H1 (cell line): ENCODE data around the gene SOS1. TPM values are rescaled to one million over a fixed set of nuclear protein-coding genes. Genes with fewer than 3 reads are reported as not detected.

Experiments
- CTCF ChIA-PET: fragments of 300-600 bp; sonication (Branson Sonifier 250); formaldehyde crosslinking; loops from one replicate; lab custom pipeline; 2021; ENCODE audit not compliant: partially characterized antibody; lab: Charles Lee
- POLR2A ChIA-PET: fragments of 300-600 bp; sonication (Branson Sonifier 250); formaldehyde crosslinking; loops from one replicate; lab custom pipeline; 2021; ENCODE audit warnings: inconsistent platforms; ENCODE audit not compliant: partially characterized antibody; lab: Charles Lee
- DNase-seq, 2 experiments: peaks; one replicate each; pipeline versions ENCODE4 v3.0.0 to v3.0.0-alpha.2; 2010 to 2022; ENCODE audit warnings: low spot score in 2 of 2, low read depth in 1 of 2, mixed read lengths in 1 of 2
- FAIRE-seq: peaks from 2 replicates; lab custom pipeline; 2011; peaks lifted over from hg19 to GRCh38; lab: Jason Lieb, UNC
- H2AFZ ChIP-seq: 2 replicates; pipeline ENCODE4 v1.8.1; 2012; ENCODE audit warnings: low read length, inconsistent platforms
- H2AK5ac ChIP-seq: 2 replicates; pipeline ENCODE4 v1.6.1; 2013; ENCODE audit warnings: low read depth, low read length
- H2BK120ac ChIP-seq: replicated peaks from 2 replicates; pipeline ENCODE3; 2013; ENCODE audit warnings: low read depth, low read length, inconsistent platforms
- H2BK12ac ChIP-seq: 2 replicates; pipeline ENCODE4 v1.6.1; 2013; ENCODE audit warnings: low read depth, low read length
- H2BK15ac ChIP-seq: 2 replicates; pipeline ENCODE4 v1.6.1; 2013; ENCODE audit warnings: low read length
- H2BK20ac ChIP-seq: 2 replicates; pipeline ENCODE4 v1.6.1; 2013; ENCODE audit warnings: low read length
- H2BK5ac ChIP-seq: 2 replicates; pipeline ENCODE4 v1.6.1; 2013; ENCODE audit warnings: low read depth, low read length
- H3K14ac ChIP-seq: 2 replicates; pipeline ENCODE4 v1.6.1; 2013; ENCODE audit warnings: inconsistent platforms; ENCODE audit not compliant: insufficient read length
- H3K18ac ChIP-seq: 2 replicates; pipeline ENCODE4 v1.6.1; 2013; ENCODE audit warnings: low read length; ENCODE audit errors: extremely low read depth
- H3K23ac ChIP-seq: 2 replicates; pipeline ENCODE4 v1.6.1; 2013; ENCODE audit warnings: inconsistent platforms; ENCODE audit not compliant: insufficient read length
- H3K23me2 ChIP-seq: 2 replicates; pipeline ENCODE4 v1.6.1; 2013; ENCODE audit warnings: low read depth, low read length
- H3K27ac ChIP-seq: 2 replicates; pipeline ENCODE4 v1.6.1; 2011; ENCODE audit warnings: low read depth, low read length, inconsistent platforms
- H3K27me3 ChIP-seq, 4 experiments: replicated peaks in 1 of 4; 1 replicate in 1 of 4; 2 replicates in 3 of 4; pipeline versions ENCODE4 v1.6.1 to v1.8.1; 2011 to 2013; ENCODE audit warnings: low read length in 3 of 4, mild to moderate bottlenecking in 3 of 4, inconsistent platforms in 2 of 4, mixed read lengths in 2 of 4, moderate library complexity in 1 of 4; ENCODE audit not compliant: control insufficient read depth in 3 of 4, insufficient read depth in 3 of 4; ENCODE audit errors: extremely low read depth in 1 of 4
- H3K36me3 ChIP-seq, 4 experiments: 2 replicates each; pipeline versions ENCODE4 v1.6.1 to v1.8.1; 2011 to 2013; ENCODE audit warnings: mild to moderate bottlenecking in 4 of 4, low read length in 3 of 4, moderate library complexity in 2 of 4, control low read depth in 1 of 4, inconsistent platforms in 1 of 4; ENCODE audit not compliant: insufficient read depth in 4 of 4, control insufficient read depth in 2 of 4
- H3K4ac ChIP-seq: replicated peaks from 2 replicates; pipeline ENCODE3; 2013; ENCODE audit warnings: low read length, low read depth, mixed read lengths, inconsistent platforms; ENCODE audit not compliant: insufficient read length
- H3K4me1 ChIP-seq, 4 experiments: replicated peaks in 1 of 4; 1 replicate in 1 of 4; 2 replicates in 3 of 4; pipeline versions ENCODE4 v1.6.1 to v1.8.1; 2011 to 2013; ENCODE audit warnings: low read length in 3 of 4, inconsistent platforms in 2 of 4, mixed read lengths in 1 of 4; ENCODE audit not compliant: insufficient read depth in 4 of 4, control insufficient read depth in 3 of 4
- H3K4me2 ChIP-seq, 2 experiments: 2 replicates each; pipeline versions ENCODE4 v1.6.1 to v1.8.1; 2011 to 2013; ENCODE audit warnings: low read depth in 2 of 2, low read length in 2 of 2, control low read depth in 1 of 2, inconsistent platforms in 1 of 2, mild to moderate bottlenecking in 1 of 2; ENCODE audit not compliant: insufficient read depth in 1 of 2
- H3K4me3 ChIP-seq, 4 experiments: fragments of 200-600, 300-600 bp in 1 of 4; sonication (generic), shearing (Covaris generic), sonication (Bioruptor Twin) in 1 of 4; 2 replicates each; pipeline versions ENCODE4 v1.5.1 to v1.8.1; 2011 to 2016; ENCODE audit warnings: low read length in 4 of 4, low read depth in 3 of 4, control low read depth in 2 of 4, inconsistent platforms in 2 of 4, mild to moderate bottlenecking in 2 of 4, mixed read lengths in 1 of 4, moderate library complexity in 1 of 4; ENCODE audit not compliant: insufficient read depth in 2 of 4; ENCODE audit errors: extremely low read depth in 1 of 4
- H3K56ac ChIP-seq: replicated peaks from 2 replicates; pipeline ENCODE3; 2013; ENCODE audit warnings: low read depth, mild to moderate bottlenecking, mixed read lengths, low read length, inconsistent platforms; ENCODE audit not compliant: insufficient read length
- H3K79me1 ChIP-seq: 2 replicates; pipeline ENCODE4 v1.6.1; 2013; ENCODE audit warnings: low read depth, low read length, control low read depth
- H3K79me2 ChIP-seq, 2 experiments: 2 replicates each; pipeline versions ENCODE4 v1.6.1 to v1.8.1; 2012 to 2013; ENCODE audit warnings: low read length in 2 of 2, mild to moderate bottlenecking in 2 of 2, inconsistent platforms in 1 of 2; ENCODE audit not compliant: insufficient read depth in 2 of 2, control insufficient read depth in 1 of 2
- H3K9ac ChIP-seq, 4 experiments: replicated peaks in 1 of 4; 1 replicate in 1 of 4; 2 replicates in 3 of 4; pipeline versions ENCODE4 v1.6.1 to v1.8.1; 2011 to 2013; ENCODE audit warnings: low read depth in 3 of 4, low read length in 3 of 4, control low read depth in 2 of 4, mild to moderate bottlenecking in 2 of 4, moderate library complexity in 2 of 4, inconsistent platforms in 1 of 4; ENCODE audit errors: extremely low read depth in 1 of 4
- H3K9me3 ChIP-seq, 2 experiments: 2 replicates each; pipeline versions ENCODE4 v1.6.1 to v1.8.1; 2012 to 2013; ENCODE audit warnings: mild to moderate bottlenecking in 2 of 2, moderate library complexity in 2 of 2, control low read depth in 1 of 2, inconsistent platforms in 1 of 2, low read depth in 1 of 2, low read length in 1 of 2, mixed read lengths in 1 of 2; ENCODE audit not compliant: insufficient read depth in 2 of 2
- H4K20me1 ChIP-seq, 2 experiments: replicated peaks in 1 of 2; 2 replicates each; pipeline versions ENCODE3 to v1.8.1; 2011 to 2013; ENCODE audit warnings: inconsistent platforms in 2 of 2, low read length in 2 of 2, mild to moderate bottlenecking in 1 of 2; ENCODE audit not compliant: insufficient read depth in 2 of 2, control insufficient read depth in 1 of 2
- H4K5ac ChIP-seq: 2 replicates; pipeline ENCODE4 v1.6.1; 2013; ENCODE audit warnings: low read length, low read depth, mixed read lengths, inconsistent platforms; ENCODE audit not compliant: insufficient read length
- H4K8ac ChIP-seq: 2 replicates; pipeline ENCODE4 v1.8.0; 2013; ENCODE audit warnings: mild to moderate bottlenecking, moderate library complexity, low read length, inconsistent platforms; ENCODE audit not compliant: insufficient read depth; ENCODE audit errors: extremely low read depth
- H4K91ac ChIP-seq: replicated peaks from 2 replicates; pipeline ENCODE3; 2013; ENCODE audit warnings: low read length, mixed read lengths, inconsistent platforms; ENCODE audit not compliant: insufficient read length
- CREB1 ChIP-seq: IDR thresholded peaks from 2 replicates; pipeline ENCODE4 v1.6.1; 2012; ENCODE audit warnings: inconsistent platforms
- SIRT6 ChIP-seq: IDR thresholded peaks from one replicate; pipeline ENCODE4 v1.7.1; 2012; ENCODE audit warnings: low read length, inconsistent platforms
- YY1 ChIP-seq: IDR thresholded peaks from 2 replicates; pipeline ENCODE4 v1.6.1; 2011; ENCODE audit warnings: low read depth, mild to moderate bottlenecking, low read length
- polyA plus RNA-seq, 7 experiments: library from polyadenylated mRNA; depleted of rRNA in 3 of 7; stranded (reverse) in 5 of 7; unstranded in 2 of 7; fragments of >200 nt in 5 of 7; fragments of 200-250 nt in 2 of 7; gene quantifications; 1 replicate in 5 of 7; 2 replicates in 1 of 7; 4 replicates in 1 of 7; pipeline versions ENCODE4 v1.2.1 to v1.2.3, GENCODE V29; 2011 to 2013; ENCODE audit warnings: missing spikeins in 2 of 7, mixed read lengths in 2 of 7
- total RNA-seq: library from RNA; stranded (reverse); fragmentation: NEBNext Ultra II Directional; extraction: Animal tissue kit (Norgen Biotek cat#: 25700); gene quantifications from 2 replicates; pipeline ENCODE4 v1.2.1, GENCODE V29; 2021

Gene SOS1
- total and polyA plus RNA-seq, 2 of the 8 experiments (the other 6 are each of a cell fraction or from before 2014, with no cell fraction given), result 25.7 to 27.0 TPM

DNA sequence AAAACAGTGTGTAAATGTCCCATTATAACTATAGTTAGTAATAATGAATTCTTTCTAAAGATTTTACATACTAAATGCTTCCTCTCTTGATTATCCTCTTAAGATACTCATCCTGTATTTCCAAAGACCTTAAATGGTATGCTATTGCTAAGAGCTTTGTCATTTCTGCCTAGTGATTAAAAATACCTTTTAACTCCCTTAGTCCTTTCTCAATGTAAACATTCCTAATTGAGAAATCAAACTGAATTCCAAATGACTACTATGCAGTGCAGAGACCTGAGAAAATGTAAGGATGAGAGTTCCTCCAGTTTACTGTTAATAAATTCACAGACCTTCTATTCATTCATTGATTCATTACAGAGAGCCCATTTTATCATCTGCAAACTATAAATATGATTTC is 86.9 kb downstream of the SOS1 start:
- Histone ChIP-seq H3K9me3 (no peaks in the 10 kb centered on the region), H2BK15ac (no peak overlapping the region), H4K8ac (no peak overlapping the region), H3K27me3 (no peaks in the 10 kb centered on the region), H3K23ac (no peak overlapping the region), H2BK5ac (no peak overlapping the region), H4K20me1 (no peaks in the 10 kb centered on the region), H3K4me3 (no peak overlapping the region), H3K14ac (no peak overlapping the region), H2AK5ac (no peak overlapping the region), H3K79me1 (no peaks in the 10 kb centered on the region), H3K79me2 (no peaks in the 10 kb centered on the region), H3K18ac (no peak overlapping the region), H4K5ac (no peak overlapping the region), H2AFZ (no peak overlapping the region), H2BK12ac (no peak overlapping the region), H3K9ac (no peak overlapping the region), H2BK120ac (no peak overlapping the region), H3K36me3 (peaks cover 0 to 7% (median 2%) of the 10 kb centered on the region in 4 experiments; a peak in 3 of 8 replicates), H3K23me2 (no peaks in the 10 kb centered on the region), H3K56ac (no peak overlapping the region), H3K4me2 (no peak overlapping the region), H3K4ac (no peak overlapping the region), H3K27ac (no peak overlapping the region), H3K4me1 (no peaks in the 10 kb centered on the region), H4K91ac (no peak overlapping the region), H2BK20ac (no peak overlapping the region)
- no peak for FAIRE-seq
- no peak for DNase-seq
- ChIA-PET POLR2A (no interaction called here), CTCF (interaction anchor here (1.3 to 1.7 kb wide), 2 partner anchors 34 to 86 kb away, joined by 3 read pairs; no protein-coding TSS in a partner anchor)
- TF ChIP-seq SIRT6, result no peak
- no peak for TF ChIP-seq CREB1
- TF ChIP-seq YY1, result no peak
